Pancreas (tissue), 10 donors: Measurements from ENCODE around the gene DSCAML1. TPM values are rescaled to one million over a fixed set of nuclear protein-coding genes. Genes with fewer than 3 reads are reported as not detected.

Experiments used
- ATAC-seq, 4 donors: fragments of 200-7000 bp; cut with Tn5 transposase; one replicate each; pipeline versions ENCODE4 v1.8.0 to v1.9.1; 2020; ENCODE audit warnings: mild to moderate bottlenecking in 4 of 4, moderate library complexity in 4 of 4
- DNase-seq, 6 donors: peaks; one replicate each; pipeline ENCODE4 v3.0.0-alpha.2; 2020
- FAIRE-seq: peaks from 2 replicates; lab custom pipeline; 2012; peaks lifted over from hg19 to GRCh38; lab: Jason Lieb, UNC
- H3K27ac ChIP-seq, 4 donors: fragments of 200-600 bp; sonication (generic); 1 replicate in 3 of 4; 2 replicates in 1 of 4; pipeline versions ENCODE4 v1.5.0 to v1.8.0; 2020
- H3K27me3 ChIP-seq, 4 donors: fragments of 200-600 bp; one replicate each; pipeline ENCODE4 v1.8.0; 2021
- H3K36me3 ChIP-seq, 3 donors: fragments of 200-600 bp; sonication (generic) in 1 of 3; one replicate each; pipeline versions ENCODE4 v1.5.0 to v1.8.0; 2020 to 2021
- H3K4me1 ChIP-seq, 3 donors: fragments of 200-600 bp; one replicate each; pipeline ENCODE4 v1.8.0; 2021
- H3K4me3 ChIP-seq, 4 donors: fragments of 200-600 bp; sonication (generic) in 2 of 4; one replicate each; pipeline versions ENCODE4 v1.5.0 to v1.8.0; 2020 to 2021
- H3K9me3 ChIP-seq, 4 donors: fragments of 200-600 bp; one replicate each; pipeline ENCODE4 v1.8.0; 2021
- WGBS, 2 donors: extraction: QIAGEN DNeasy Blood & Tissue Kit; methylation state at CpG; one replicate each; pipeline ENCODE4 v1.1.7; 2013; 5-methylcytosine and 5-hydroxymethylcytosine counted together
- intact Hi-C, 3 donors: fragments of 100-400 bp; cut with DNase I; formaldehyde crosslinking; loops; one replicate each; pipeline versions ENCODE4 v1.11.1 to v1.14.2; 2022
- polyA plus RNA-seq, 2 donors: library from polyadenylated mRNA; stranded (reverse); fragments of 200-250 nt; gene quantifications; one replicate each; pipeline ENCODE4 v1.2.3, GENCODE V29; 2013
- total RNA-seq, 6 donors: library from RNA; stranded (reverse); fragmentation: NEBNext Ultra II Directional in 4 of 6; extraction: Animal tissue kit (Norgen Biotek cat#: 25700) in 4 of 6; gene quantifications; one replicate each; pipeline versions ENCODE4 v1.2.1 to v1.2.4, GENCODE V29; 2021 to 2023
- TF ChIP-seq, protein P1 (sequence below), 4 donors: fragments of 200-600 bp; sonication (generic) in 3 of 4; IDR thresholded peaks; one replicate each; pipeline versions ENCODE4 v1.5.0 to v1.8.0; 2021; ENCODE audit warnings: antibody characterized with exemption in 4 of 4
- donor health status: healthy with polysubstance abuse.
- donor health status: DM: no; HTN: no; CAD: no; lungs with moderate emphysema.
- donor health status: DM: no; HTN: no; CAD: no.
- donor health status: control.
- donor health status: control.
- donor health status: Bipolar disorder and iron deficiency.
- donor health status: DM: yes; HTN: yes; CAD: no.
- donor health status: DM: no; HTN: no; CAD: no.
- donor health status: DM: no; HTN: no; CAD: no.
- donor health status: DM: yes; HTN: yes; CAD: no.

The DSCAML1 gene
- total and polyA plus RNA-seq, 8 donors, result 0.69 to 2.7 (median 1.8) TPM

DNA sequence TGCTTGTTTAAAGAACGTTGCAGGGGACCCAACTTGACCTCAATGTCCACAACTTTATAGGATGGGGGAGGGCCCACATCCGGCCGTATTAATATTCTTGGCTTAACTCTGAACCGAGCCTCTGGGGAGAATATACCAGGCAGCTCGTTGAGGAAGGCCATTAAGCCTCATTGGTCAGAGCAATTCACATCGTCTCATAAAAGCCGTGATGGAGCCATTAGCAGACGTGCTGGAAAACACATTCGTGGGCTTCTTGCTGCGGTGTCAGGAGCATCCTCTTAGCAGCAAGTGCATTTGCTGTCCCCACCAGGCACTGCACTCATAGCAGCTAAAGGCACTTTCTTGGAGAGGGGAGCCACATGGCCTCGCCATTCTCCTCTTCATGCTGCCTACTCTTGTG, 14.9 kb downstream of the DSCAML1 start:
- TF ChIP-seq, protein P1, sequence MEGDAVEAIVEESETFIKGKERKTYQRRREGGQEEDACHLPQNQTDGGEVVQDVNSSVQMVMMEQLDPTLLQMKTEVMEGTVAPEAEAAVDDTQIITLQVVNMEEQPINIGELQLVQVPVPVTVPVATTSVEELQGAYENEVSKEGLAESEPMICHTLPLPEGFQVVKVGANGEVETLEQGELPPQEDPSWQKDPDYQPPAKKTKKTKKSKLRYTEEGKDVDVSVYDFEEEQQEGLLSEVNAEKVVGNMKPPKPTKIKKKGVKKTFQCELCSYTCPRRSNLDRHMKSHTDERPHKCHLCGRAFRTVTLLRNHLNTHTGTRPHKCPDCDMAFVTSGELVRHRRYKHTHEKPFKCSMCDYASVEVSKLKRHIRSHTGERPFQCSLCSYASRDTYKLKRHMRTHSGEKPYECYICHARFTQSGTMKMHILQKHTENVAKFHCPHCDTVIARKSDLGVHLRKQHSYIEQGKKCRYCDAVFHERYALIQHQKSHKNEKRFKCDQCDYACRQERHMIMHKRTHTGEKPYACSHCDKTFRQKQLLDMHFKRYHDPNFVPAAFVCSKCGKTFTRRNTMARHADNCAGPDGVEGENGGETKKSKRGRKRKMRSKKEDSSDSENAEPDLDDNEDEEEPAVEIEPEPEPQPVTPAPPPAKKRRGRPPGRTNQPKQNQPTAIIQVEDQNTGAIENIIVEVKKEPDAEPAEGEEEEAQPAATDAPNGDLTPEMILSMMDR (IDR thresholded peaks at IDR 0.05), result no peak
- H3K27me3 ChIP-seq, result no peaks in the 10 kb centered on the region
- no peaks in the 10 kb centered on the region for H3K36me3 ChIP-seq
- ATAC-seq (no peak), FAIRE-seq (no peak), DNase-seq (no peak)
- 68 to 70% methylated on average over 11 of the region's 11 CpGs for WGBS, 2 donors
- intact Hi-C loops, result no loop called here
- H3K27ac ChIP-seq, result no peak overlapping the region
- no peaks in the 10 kb centered on the region for H3K9me3 ChIP-seq
- no peaks in the 10 kb centered on the region for H3K4me1 ChIP-seq
- no peak overlapping the region for H3K4me3 ChIP-seq

DNA sequence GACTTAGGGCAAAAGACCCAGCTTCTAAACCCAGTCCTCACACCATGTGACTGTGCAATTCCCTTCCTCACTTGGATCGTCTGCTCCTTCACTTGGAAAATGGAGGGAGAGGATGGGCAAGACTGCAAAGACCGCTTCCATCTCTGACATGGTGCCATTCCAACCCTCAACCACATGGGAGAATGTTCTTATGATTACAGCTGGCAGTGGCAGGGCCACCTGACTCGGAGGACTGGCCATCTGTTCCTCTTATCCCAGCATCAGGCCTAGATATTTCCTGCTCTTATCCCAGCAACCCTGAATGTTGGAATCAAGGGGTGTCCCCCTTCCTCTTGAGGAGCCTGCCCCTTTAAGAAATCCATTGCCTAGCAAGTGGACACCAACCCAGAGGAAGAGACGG, 15.4 kb downstream of the DSCAML1 start:
- ATAC-seq (no peak), DNase-seq (no peak), FAIRE-seq (no peak)
- no peak overlapping the region for H3K4me3 ChIP-seq
- TF ChIP-seq, protein P1 (IDR thresholded peaks at IDR 0.05), result no peak
- H3K9me3 ChIP-seq, result no peaks in the 10 kb centered on the region
- no peak overlapping the region for H3K27ac ChIP-seq
- H3K4me1 ChIP-seq, result no peaks in the 10 kb centered on the region
- H3K36me3 ChIP-seq, result no peaks in the 10 kb centered on the region
- WGBS, 2 donors, result 62 to 64% methylated on average over 4 of the region's 4 CpGs
- intact Hi-C loops, result no loop called here
- no peaks in the 10 kb centered on the region for H3K27me3 ChIP-seq

DNA sequence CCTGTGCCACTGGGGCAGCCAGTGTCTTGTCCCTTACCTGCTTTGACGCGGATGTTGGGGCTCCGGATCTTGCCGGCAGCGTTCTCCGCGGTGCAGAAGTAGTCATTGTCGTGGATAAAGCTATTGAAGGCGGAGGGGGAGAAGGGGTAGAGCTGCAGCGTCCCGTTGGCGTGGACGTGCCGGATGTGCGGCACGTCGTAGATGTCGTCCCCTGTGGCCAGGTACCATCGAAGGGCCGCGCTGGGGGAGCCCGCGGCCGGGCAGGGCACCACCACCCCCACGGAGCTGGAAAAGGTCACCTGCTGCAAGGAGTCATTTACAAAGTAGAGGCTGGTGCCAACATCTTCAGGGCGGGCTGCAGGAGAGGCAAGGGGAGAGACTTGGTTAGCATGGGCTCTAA, 16.6 kb downstream of the DSCAML1 start:
- DNase-seq, result no peak
- Histone ChIP-seq H3K9me3 (no peaks in the 10 kb centered on the region), H3K27ac (no peak overlapping the region), H3K4me3 (no peak overlapping the region), H3K4me1 (no peaks in the 10 kb centered on the region), H3K27me3 (no peaks in the 10 kb centered on the region), H3K36me3 (no peaks in the 10 kb centered on the region)
- WGBS, 2 donors, result 81% methylated on average over 26 of the region's 26 CpGs
- FAIRE-seq, result no peak
- ATAC-seq, result no peak
- TF ChIP-seq, protein P1 (IDR thresholded peaks at IDR 0.05), result no peak
- intact Hi-C loops, result no loop called here

DNA sequence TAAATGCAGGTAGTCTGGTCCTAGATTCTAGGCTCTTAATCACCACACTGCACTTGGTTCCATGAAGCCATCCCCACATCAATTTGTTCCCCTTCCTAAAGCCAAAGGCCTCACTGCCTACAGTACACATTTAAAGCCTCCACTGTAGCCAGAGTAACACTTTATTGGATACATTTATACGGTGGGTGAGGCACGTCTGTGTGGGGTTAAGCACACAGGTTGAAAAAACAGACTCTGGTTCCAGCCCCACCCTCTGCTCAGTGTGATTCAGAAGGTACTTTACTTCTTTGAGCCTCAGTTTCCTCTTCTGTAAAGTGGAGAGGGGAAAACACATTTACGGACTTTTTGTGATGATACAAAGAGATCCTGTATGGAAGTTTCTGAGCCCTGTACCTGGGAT, 22.5 kb downstream of the DSCAML1 start:
- ATAC-seq (no peak), DNase-seq (no peak), FAIRE-seq (no peak)
- H3K36me3 ChIP-seq, result no peaks in the 10 kb centered on the region
- H3K4me3 ChIP-seq, result no peak overlapping the region
- no peaks in the 10 kb centered on the region for H3K9me3 ChIP-seq
- no peak overlapping the region for H3K27ac ChIP-seq
- WGBS, 2 donors, result 55 to 68% methylated on average over 3 of the region's 3 CpGs
- no peaks in the 10 kb centered on the region for H3K4me1 ChIP-seq
- intact Hi-C loops, result no loop called here
- TF ChIP-seq, protein P1 (IDR thresholded peaks at IDR 0.05), result no peak
- no peaks in the 10 kb centered on the region for H3K27me3 ChIP-seq

DNA sequence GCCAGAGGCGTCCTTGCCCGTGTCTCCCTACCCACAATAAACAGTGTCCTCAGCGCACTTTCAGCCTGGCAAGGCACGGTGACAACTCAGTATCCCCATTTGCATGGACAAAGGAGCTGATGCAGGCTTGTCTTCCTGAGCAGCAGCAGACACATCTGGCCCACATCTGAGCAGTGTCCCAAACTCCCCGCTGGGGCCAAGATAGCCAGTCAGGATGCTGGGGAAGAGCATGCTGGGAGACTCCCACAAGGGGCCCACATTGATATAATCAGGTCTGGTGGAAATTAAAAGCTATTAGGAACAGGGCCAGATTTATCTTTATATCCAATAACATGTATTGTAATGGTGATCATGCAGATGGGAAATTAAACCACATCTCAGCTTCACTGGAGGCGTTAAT, 24.7 kb downstream of the DSCAML1 start:
- intact Hi-C loops, result no loop called here
- DNase-seq (no peak), ATAC-seq (no peak), FAIRE-seq (no peak)
- H3K27ac ChIP-seq, result no peak overlapping the region
- no peak overlapping the region for H3K4me3 ChIP-seq
- TF ChIP-seq, protein P1 (IDR thresholded peaks at IDR 0.05), result no peak
- no peaks in the 10 kb centered on the region for H3K4me1 ChIP-seq
- no peaks in the 10 kb centered on the region for H3K36me3 ChIP-seq
- 87 to 89% methylated on average over 6 of the region's 6 CpGs for WGBS, 2 donors
- H3K9me3 ChIP-seq, result no peaks in the 10 kb centered on the region
- no peaks in the 10 kb centered on the region for H3K27me3 ChIP-seq
